DOHH2 (cell line): Measurements from ENCODE around the gene ZNF474.

Experiments used
- H3F3A ChIP-seq: fragments of 200-600 bp; sonication (generic), shearing (Covaris generic); 2 replicates; pipeline ENCODE4 v1.6.0; 2016; ENCODE audit warnings: antibody characterized with exemption, mild to moderate bottlenecking; ENCODE audit not compliant: control insufficient read depth, insufficient read depth
- H3K27ac ChIP-seq: fragments of 200-600 bp; sonication (generic); 2 replicates; pipeline ENCODE4 v1.5.1; 2014; ENCODE audit warnings: low read depth, mild to moderate bottlenecking, low read length, moderate library complexity
- H3K27me3 ChIP-seq: fragments of 200-600 bp; sonication (generic); 2 replicates; pipeline ENCODE4 v1.6.1; 2014; ENCODE audit warnings: mild to moderate bottlenecking, low read length, mixed read lengths; ENCODE audit not compliant: control insufficient read depth
- H3K36me3 ChIP-seq: fragments of 200-600 bp; sonication (generic); 2 replicates; pipeline ENCODE4 v1.6.1; 2014; ENCODE audit warnings: mild to moderate bottlenecking, low read length, moderate library complexity, mixed read lengths; ENCODE audit not compliant: control insufficient read depth
- H3K4me1 ChIP-seq: fragments of 200-600 bp; sonication (generic); 2 replicates; pipeline ENCODE4 v1.6.1; 2014; ENCODE audit warnings: mild to moderate bottlenecking, low read length, mixed read lengths; ENCODE audit not compliant: control insufficient read depth
- H3K4me2 ChIP-seq: fragments of 200-600 bp; sonication (generic); 2 replicates; pipeline ENCODE4 v1.6.0; 2014; ENCODE audit warnings: mild to moderate bottlenecking, low read length, moderate library complexity
- H3K4me3 ChIP-seq: fragments of 200-600 bp; sonication (generic); 2 replicates; pipeline ENCODE4 v1.5.1; 2014; ENCODE audit warnings: mild to moderate bottlenecking, low read length, mixed read lengths
- H3K79me2 ChIP-seq: fragments of 200-600 bp; sonication (generic); 2 replicates; pipeline ENCODE4 v1.6.1; 2014; ENCODE audit warnings: mild to moderate bottlenecking, low read length, mixed read lengths; ENCODE audit not compliant: control insufficient read depth
- H3K9me2 ChIP-seq: fragments of 200-600 bp; sonication (generic); replicated peaks from 2 replicates; pipeline ENCODE4 v1.6.1; 2014; ENCODE audit warnings: mild to moderate bottlenecking, low read length, mixed read lengths; ENCODE audit not compliant: control insufficient read depth
- H3K9me3 ChIP-seq: fragments of 200-600 bp; sonication (generic); 2 replicates; pipeline ENCODE4 v1.6.1; 2014; ENCODE audit warnings: antibody characterized with exemption, low read length, mixed read lengths; ENCODE audit not compliant: control insufficient read depth, insufficient read depth
- H4K20me1 ChIP-seq: fragments of 200-600 bp; sonication (generic); 2 replicates; pipeline ENCODE4 v1.6.0; 2014; ENCODE audit warnings: low read depth, mild to moderate bottlenecking, antibody characterized with exemption, low read length, moderate library complexity; ENCODE audit not compliant: control insufficient read depth, insufficient read depth
- EZH2phosphoT487 ChIP-seq: fragments of 200-600 bp; sonication (generic); IDR thresholded peaks from 2 replicates; pipeline ENCODE4 v1.6.1; 2017; ENCODE audit warnings: borderline replicate concordance, mild to moderate bottlenecking, antibody characterized with exemption, low read length, moderate library complexity, mixed read lengths
- TF ChIP-seq, protein P1 (sequence below): fragments of 200-600 bp; sonication (generic); IDR thresholded peaks from one replicate; pipeline ENCODE4 v1.5.1; 2014; ENCODE audit warnings: antibody characterized with exemption, mild to moderate bottlenecking, low read depth, low read length; ENCODE audit not compliant: poor library complexity, severe bottlenecking

The ZNF474 gene

DNA sequence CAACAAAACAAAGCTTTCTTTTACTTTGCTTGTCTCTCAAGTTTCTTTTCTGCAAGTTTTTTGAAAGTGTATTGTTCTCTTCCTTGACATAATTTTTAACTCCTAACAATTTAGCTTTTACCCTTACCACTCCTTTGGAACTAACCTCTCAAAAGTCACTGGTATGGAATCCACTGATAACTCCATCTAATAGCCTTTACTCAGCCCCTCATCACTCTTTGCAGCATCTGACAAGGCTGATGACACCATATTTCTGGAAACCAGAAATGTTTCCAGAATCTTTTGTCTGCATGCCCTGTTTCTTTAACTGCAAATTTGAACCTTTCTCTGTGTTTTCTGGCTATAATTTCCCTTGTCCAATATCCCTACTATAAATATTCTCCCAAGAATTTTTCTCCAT lies 46.5 kb downstream of the ZNF474 start:
- Histone ChIP-seq H4K20me1 (no peaks in the 10 kb centered on the region), H3K9me3 (no peaks in the 10 kb centered on the region), H3K4me1 (no peaks in the 10 kb centered on the region), H3K27ac (no peak overlapping the region), H3K36me3 (no peaks in the 10 kb centered on the region), H3K27me3 (no peaks in the 10 kb centered on the region), H3K79me2 (no peaks in the 10 kb centered on the region), H3K4me3 (no peak overlapping the region), H3K9me2 (no peaks in the 10 kb centered on the region; the same call in 1 of the 2 replicates), H3F3A (no peaks in the 10 kb centered on the region), H3K4me2 (no peak overlapping the region)
- TF ChIP-seq, protein P1, sequence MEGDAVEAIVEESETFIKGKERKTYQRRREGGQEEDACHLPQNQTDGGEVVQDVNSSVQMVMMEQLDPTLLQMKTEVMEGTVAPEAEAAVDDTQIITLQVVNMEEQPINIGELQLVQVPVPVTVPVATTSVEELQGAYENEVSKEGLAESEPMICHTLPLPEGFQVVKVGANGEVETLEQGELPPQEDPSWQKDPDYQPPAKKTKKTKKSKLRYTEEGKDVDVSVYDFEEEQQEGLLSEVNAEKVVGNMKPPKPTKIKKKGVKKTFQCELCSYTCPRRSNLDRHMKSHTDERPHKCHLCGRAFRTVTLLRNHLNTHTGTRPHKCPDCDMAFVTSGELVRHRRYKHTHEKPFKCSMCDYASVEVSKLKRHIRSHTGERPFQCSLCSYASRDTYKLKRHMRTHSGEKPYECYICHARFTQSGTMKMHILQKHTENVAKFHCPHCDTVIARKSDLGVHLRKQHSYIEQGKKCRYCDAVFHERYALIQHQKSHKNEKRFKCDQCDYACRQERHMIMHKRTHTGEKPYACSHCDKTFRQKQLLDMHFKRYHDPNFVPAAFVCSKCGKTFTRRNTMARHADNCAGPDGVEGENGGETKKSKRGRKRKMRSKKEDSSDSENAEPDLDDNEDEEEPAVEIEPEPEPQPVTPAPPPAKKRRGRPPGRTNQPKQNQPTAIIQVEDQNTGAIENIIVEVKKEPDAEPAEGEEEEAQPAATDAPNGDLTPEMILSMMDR = no peak
- no peak for TF ChIP-seq EZH2phosphoT487

DNA sequence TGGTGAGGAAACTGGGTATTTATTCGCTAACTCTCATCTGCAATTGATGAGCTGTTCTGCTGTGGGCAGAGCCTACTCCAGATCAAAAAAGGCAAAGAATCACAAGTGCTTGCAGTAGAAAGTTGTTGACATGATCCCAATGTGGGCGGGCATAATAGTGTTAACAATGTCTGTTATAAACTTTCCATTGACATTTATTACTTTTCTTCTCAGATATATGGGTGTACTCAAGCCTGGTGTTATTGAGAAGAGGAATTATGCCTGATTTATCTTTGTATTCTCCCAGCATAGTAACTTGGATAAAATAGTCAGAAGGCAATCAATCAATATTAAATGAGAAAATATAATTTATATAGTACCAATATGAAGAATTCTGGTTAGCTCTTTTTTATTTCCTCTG lies 47.8 kb downstream of the ZNF474 start:
- no peak overlapping the region for H3K4me3 ChIP-seq
- no peaks in the 10 kb centered on the region for H3K4me1 ChIP-seq
- no peaks in the 10 kb centered on the region for H3K36me3 ChIP-seq
- no peaks in the 10 kb centered on the region for H3K79me2 ChIP-seq
- no peaks in the 10 kb centered on the region for H4K20me1 ChIP-seq
- no peaks in the 10 kb centered on the region; the same call in 1 of the 2 replicates for H3K9me2 ChIP-seq
- TF ChIP-seq EZH2phosphoT487 = no peak
- TF ChIP-seq, protein P1 = no peak
- no peaks in the 10 kb centered on the region for H3K27me3 ChIP-seq
- no peaks in the 10 kb centered on the region for H3F3A ChIP-seq
- no peak overlapping the region for H3K27ac ChIP-seq
- no peak overlapping the region for H3K4me2 ChIP-seq
- H3K9me3 ChIP-seq = no peaks in the 10 kb centered on the region

DNA sequence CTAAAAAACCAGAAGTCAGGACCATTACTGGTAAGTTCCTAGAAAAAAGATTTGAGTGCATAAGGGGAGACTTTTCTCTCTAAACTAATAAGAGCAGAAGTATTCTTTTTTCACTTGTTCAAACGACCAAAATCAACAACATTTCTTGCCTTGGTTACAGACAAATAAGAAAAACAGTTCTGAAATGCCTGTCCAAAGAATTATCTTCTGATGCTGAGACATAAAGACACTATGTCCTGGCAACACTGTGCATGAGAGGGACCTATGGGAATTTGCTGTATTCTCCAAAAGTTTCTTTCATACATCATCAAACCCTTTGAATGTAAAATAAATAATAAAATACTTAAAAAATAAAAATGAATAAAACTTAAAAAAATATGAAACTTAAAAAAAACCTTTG lies 50.4 kb downstream of the ZNF474 start:
- Histone ChIP-seq H3K4me3 (no peak overlapping the region), H3K36me3 (no peaks in the 10 kb centered on the region), H3K9me3 (no peaks in the 10 kb centered on the region), H3K4me2 (no peak overlapping the region), H3K27me3 (no peaks in the 10 kb centered on the region), H3K79me2 (no peaks in the 10 kb centered on the region), H3F3A (no peaks in the 10 kb centered on the region), H4K20me1 (no peaks in the 10 kb centered on the region), H3K9me2 (no peaks in the 10 kb centered on the region; the same call in 1 of the 2 replicates), H3K4me1 (no peaks in the 10 kb centered on the region), H3K27ac (no peak overlapping the region)
- no peak for TF ChIP-seq EZH2phosphoT487
- TF ChIP-seq, protein P1 = no peak
